GM21619 (cell line): Measurements from ENCODE around the gene FAM83C.

Source experiments
- ATAC-seq: cut with Tn5 transposase; IDR thresholded peaks from one replicate; pipeline ENCODE4 v1.9.1; 2021; ENCODE audit not compliant: unreplicated experiment

The FAM83C gene

GRCh38 chr20:35238735-35239134 lies 53.5 kb downstream of the FAM83C start:
- ATAC-seq, result no peak

- no peak for ATAC-seq
Measured at GRCh38 chr20:35238170-35238569, 54.1 kb downstream of the FAM83C start.

GRCh38 chr20:35237486-35237885 lies 54.7 kb downstream of the FAM83C start:
- no peak for ATAC-seq

- ATAC-seq, result no peak
Measured at GRCh38 chr20:35235881-35236280, 56.3 kb downstream of the FAM83C start.
